Body of pancreas (tissue), 4 donors: ENCODE data around the gene PTPN21.

Source experiments
- CTCF ChIP-seq, 7 experiments: fragments of 450-650 bp in 4 of 7; fragments of 200-600 bp in 3 of 7; sonication (generic) in 3 of 7; IDR thresholded peaks; one replicate each; pipeline ENCODE4 v1.5.1; 2016 to 2019; ENCODE audit warnings: antibody characterized with exemption in 7 of 7
- POLR2A ChIP-seq, 3 donors: fragments of 450-650 bp; IDR thresholded peaks; one replicate each; pipeline ENCODE4 v1.6.1; 2016; ENCODE audit warnings: antibody characterized with exemption in 3 of 3, mild to moderate bottlenecking in 2 of 3

GRCh38 chr14:88490168-88490567 is 64.6 kb downstream of the PTPN21 start:
- TF ChIP-seq CTCF (IDR thresholded peaks at IDR 0.05) (no peak), POLR2A (IDR thresholded peaks at IDR 0.05) (no peak)
